Stimulated activated CD4-positive, alpha-beta T cell treated with anti-CD3 and anti-CD28 coated beads, Interleukin-12 subunit alpha, Interleukin-12 subunit beta, amount 100 ng/mL, for 48 hours (primary cell): ENCODE results near the gene ADAMTS16.

Experiments
- DNase-seq, 3 donors: peaks; one replicate each; pipeline ENCODE4 v3.0.0-alpha.2; 2020; ENCODE audit warnings: low read depth in 2 of 3, low spot score in 1 of 3

ADAMTS16 gene

GRCh38 chr5:5276951-5277517 lies 136.9 kb downstream of the ADAMTS16 start:
- no peak for DNase-seq

GRCh38 chr5:5278201-5278814 lies 138.2 kb downstream of the ADAMTS16 start:
- no peak for DNase-seq

GRCh38 chr5:5278815-5279381 lies 138.8 kb downstream of the ADAMTS16 start:
- no peak for DNase-seq

GRCh38 chr5:5285906-5286305 lies 145.8 kb downstream of the ADAMTS16 start:
- no peak for DNase-seq

- DNase-seq: no peak
Observed at GRCh38 chr5:5287419-5287818, 147.3 kb downstream of the ADAMTS16 start.

- DNase-seq: no peak
Observed at GRCh38 chr5:5288201-5288600, 148.1 kb downstream of the ADAMTS16 start.

GRCh38 chr5:5289537-5289936 lies 149.4 kb downstream of the ADAMTS16 start:
- DNase-seq: no peak

GRCh38 chr5:5290674-5291334 lies 150.7 kb downstream of the ADAMTS16 start:
- DNase-seq: no peak

GRCh38 chr5:5291357-5291756 lies 151.2 kb downstream of the ADAMTS16 start:
- DNase-seq: no peak

- no peak for DNase-seq
Observed at GRCh38 chr5:5293029-5293428, 152.9 kb downstream of the ADAMTS16 start.

- DNase-seq: no peak
Observed at GRCh38 chr5:5294429-5294828, 154.3 kb downstream of the ADAMTS16 start.

- DNase-seq: no peak
Observed at GRCh38 chr5:5295351-5295750, 155.2 kb downstream of the ADAMTS16 start.

GRCh38 chr5:5296051-5296450 lies 155.9 kb downstream of the ADAMTS16 start:
- no peak for DNase-seq

- DNase-seq: no peak
Observed at GRCh38 chr5:5297432-5298067, 157.4 kb downstream of the ADAMTS16 start.

GRCh38 chr5:5298068-5298633 lies 158.0 kb downstream of the ADAMTS16 start:
- DNase-seq: no peak

GRCh38 chr5:5298841-5299541 lies 158.9 kb downstream of the ADAMTS16 start:
- no peak for DNase-seq

GRCh38 chr5:5301176-5301575 lies 161.0 kb downstream of the ADAMTS16 start:
- no peak for DNase-seq

- no peak for DNase-seq
Observed at GRCh38 chr5:5302201-5302600, 162.1 kb downstream of the ADAMTS16 start.

- DNase-seq: no peak
Observed at GRCh38 chr5:5303242-5303641, 163.1 kb downstream of the ADAMTS16 start.

GRCh38 chr5:5304361-5305020 lies 164.4 kb downstream of the ADAMTS16 start:
- DNase-seq: no peak
